ENCODE measurements around the gene NCKIPSD. TPM values are rescaled to one million over a fixed set of nuclear protein-coding genes. Genes with fewer than 3 reads are reported as not detected.

NCKIPSD gene
- total and polyA plus RNA-seq, 4 donors: 9.0 to 22.0 (median 11.6) TPM

DNA sequence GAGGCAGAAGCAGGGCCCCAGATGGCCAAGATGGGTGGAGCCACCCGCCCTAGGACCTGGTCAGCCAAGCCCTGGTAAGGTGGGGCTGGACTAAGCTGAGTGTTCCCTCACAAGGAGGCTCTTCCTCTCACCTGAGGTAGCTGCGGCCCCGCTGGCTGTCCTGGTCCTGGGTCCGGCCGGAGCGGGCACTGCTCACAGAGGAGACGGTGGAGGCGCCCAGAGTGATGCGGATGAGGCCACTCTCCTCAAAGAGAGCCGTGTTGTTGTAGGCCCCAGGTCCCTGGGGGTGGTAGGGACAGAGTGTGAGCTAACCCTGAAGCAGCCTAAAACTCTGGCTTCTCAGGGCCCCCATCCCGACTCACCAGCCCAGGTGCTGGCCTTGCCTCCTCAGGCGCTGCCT is 43.1 kb downstream of the NCKIPSD start:
- no peak for DNase-seq
- TF ChIP-seq, protein P1, sequence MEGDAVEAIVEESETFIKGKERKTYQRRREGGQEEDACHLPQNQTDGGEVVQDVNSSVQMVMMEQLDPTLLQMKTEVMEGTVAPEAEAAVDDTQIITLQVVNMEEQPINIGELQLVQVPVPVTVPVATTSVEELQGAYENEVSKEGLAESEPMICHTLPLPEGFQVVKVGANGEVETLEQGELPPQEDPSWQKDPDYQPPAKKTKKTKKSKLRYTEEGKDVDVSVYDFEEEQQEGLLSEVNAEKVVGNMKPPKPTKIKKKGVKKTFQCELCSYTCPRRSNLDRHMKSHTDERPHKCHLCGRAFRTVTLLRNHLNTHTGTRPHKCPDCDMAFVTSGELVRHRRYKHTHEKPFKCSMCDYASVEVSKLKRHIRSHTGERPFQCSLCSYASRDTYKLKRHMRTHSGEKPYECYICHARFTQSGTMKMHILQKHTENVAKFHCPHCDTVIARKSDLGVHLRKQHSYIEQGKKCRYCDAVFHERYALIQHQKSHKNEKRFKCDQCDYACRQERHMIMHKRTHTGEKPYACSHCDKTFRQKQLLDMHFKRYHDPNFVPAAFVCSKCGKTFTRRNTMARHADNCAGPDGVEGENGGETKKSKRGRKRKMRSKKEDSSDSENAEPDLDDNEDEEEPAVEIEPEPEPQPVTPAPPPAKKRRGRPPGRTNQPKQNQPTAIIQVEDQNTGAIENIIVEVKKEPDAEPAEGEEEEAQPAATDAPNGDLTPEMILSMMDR (IDR thresholded peaks at IDR 0.05; ENCODE audit: control extremely low read depth, extremely low read depth): no peak

DNA sequence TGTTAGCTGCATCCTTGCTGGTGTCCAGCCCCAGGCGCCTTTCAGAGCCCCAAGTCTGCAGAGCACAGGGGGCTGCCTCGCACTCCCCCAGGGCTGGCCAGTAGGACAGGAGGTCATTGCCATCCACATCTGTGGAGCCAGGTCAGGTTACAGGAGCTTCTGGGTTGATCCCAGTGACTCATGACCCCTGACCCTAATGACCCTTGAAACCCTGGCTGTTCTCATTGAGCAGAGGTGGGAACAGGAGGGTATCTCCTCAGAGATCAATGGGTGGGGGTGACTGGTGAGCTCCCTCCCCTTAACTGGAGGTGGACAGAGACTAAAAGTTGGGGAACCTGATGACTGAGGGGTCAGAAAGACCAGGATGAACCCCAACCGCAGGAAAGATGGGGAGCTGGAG is 44.3 kb downstream of the NCKIPSD start:
- 94 to 100% methylated on average over 3 of the region's 3 CpGs for WGBS, 2 donors
- DNase-seq (no peak), ATAC-seq (ENCODE audit: insufficient read depth, low FRiP score) (no peak)
- H3K36me3 ChIP-seq (ENCODE audit: control insufficient read depth in 4 of 4, insufficient read depth in 4 of 4, low read length in 4 of 4): no peaks in the 10 kb centered on the region
- no peak overlapping the region for H3K9ac ChIP-seq (ENCODE audit: insufficient read depth in 1 of 2, low read length in 2 of 2)
- no peaks in the 10 kb centered on the region for H3K9me3 ChIP-seq (ENCODE audit: control insufficient read depth in 4 of 4, insufficient read depth in 3 of 4, low read length in 3 of 4)
- H3K27me3 ChIP-seq (ENCODE audit: control insufficient read depth in 3 of 3, insufficient read depth in 3 of 3, low read length in 2 of 3): no peaks in the 10 kb centered on the region
- no peak overlapping the region for H3K27ac ChIP-seq (ENCODE audit: low read depth in 1 of 2, low read length in 1 of 2)
- no peak overlapping the region for H3K4me3 ChIP-seq
- TF ChIP-seq, protein P1 (IDR thresholded peaks at IDR 0.05; ENCODE audit: control extremely low read depth, extremely low read depth): no peak
- peaks cover 0 to 7% (median 0%) of the 10 kb centered on the region in 5 donors for H3K4me1 ChIP-seq (ENCODE audit: control insufficient read depth in 5 of 5, insufficient read depth in 5 of 5, low read length in 5 of 5)

More for the DNA sequence above, 43.1 kb downstream of the NCKIPSD start:
- Histone ChIP-seq H3K27ac (ENCODE audit: low read depth in 1 of 2, low read length in 1 of 2) (no peak overlapping the region), H3K27me3 (ENCODE audit: control insufficient read depth in 3 of 3, insufficient read depth in 3 of 3, low read length in 2 of 3) (no peaks in the 10 kb centered on the region), H3K9me3 (ENCODE audit: control insufficient read depth in 4 of 4, insufficient read depth in 3 of 4, low read length in 3 of 4) (no peaks in the 10 kb centered on the region), H3K36me3 (ENCODE audit: control insufficient read depth in 4 of 4, insufficient read depth in 4 of 4, low read length in 4 of 4) (no peaks in the 10 kb centered on the region), H3K4me1 (ENCODE audit: control insufficient read depth in 5 of 5, insufficient read depth in 5 of 5, low read length in 5 of 5) (peaks cover 0 to 3% (median 0%) of the 10 kb centered on the region in 5 donors), H3K9ac (ENCODE audit: insufficient read depth in 1 of 2, low read length in 2 of 2) (no peak overlapping the region), H3K4me3 (no peak overlapping the region)
- WGBS, 2 donors: 94 to 97% methylated on average over 12 of the region's 12 CpGs
- no peak for ATAC-seq (ENCODE audit: insufficient read depth, low FRiP score)

DNA sequence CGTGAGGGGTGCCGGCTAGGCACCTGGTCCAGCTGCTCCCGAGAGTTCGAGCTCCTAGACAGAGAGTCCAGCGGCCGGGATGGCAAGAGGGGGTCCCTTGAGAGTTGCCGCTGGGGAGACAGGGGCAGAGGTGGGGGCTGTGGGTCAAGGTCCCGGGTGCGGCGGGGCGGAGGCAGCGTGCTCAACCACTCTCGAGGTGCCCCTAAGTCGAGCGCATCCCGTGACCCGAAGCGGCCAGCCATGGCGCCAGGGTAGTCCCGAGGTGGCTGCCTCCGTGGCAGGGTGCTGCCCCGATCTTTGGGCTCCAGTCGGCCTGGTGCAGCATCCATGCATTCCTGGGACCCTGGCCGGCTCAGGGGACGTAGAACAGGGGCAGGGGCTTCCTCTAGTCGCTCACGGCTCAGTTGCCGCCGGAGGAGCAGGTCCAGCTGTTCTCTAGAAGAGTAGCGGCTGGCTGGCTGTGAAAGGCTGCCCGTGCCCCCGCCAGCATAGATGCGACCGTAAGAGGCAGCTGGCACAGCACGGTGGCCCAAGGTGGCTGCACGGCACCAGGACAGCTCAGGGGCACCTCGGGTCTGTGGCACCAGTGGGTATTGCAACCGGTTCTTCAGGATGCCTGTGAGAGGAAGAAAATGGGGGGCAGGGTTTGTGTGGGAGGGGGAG is 45.6 kb downstream of the NCKIPSD start:
- Histone ChIP-seq H3K27me3 (ENCODE audit: control insufficient read depth in 3 of 3, insufficient read depth in 3 of 3, low read length in 2 of 3) (no peaks in the 10 kb centered on the region), H3K9me3 (ENCODE audit: control insufficient read depth in 4 of 4, insufficient read depth in 3 of 4, low read length in 3 of 4) (no peaks in the 10 kb centered on the region), H3K4me1 (ENCODE audit: control insufficient read depth in 5 of 5, insufficient read depth in 5 of 5, low read length in 5 of 5) (peaks cover 0 to 16% (median 0%) of the 10 kb centered on the region in 5 donors), H3K36me3 (ENCODE audit: control insufficient read depth in 4 of 4, insufficient read depth in 4 of 4, low read length in 4 of 4) (no peaks in the 10 kb centered on the region), H3K9ac (ENCODE audit: insufficient read depth in 1 of 2, low read length in 2 of 2) (no peak overlapping the region), H3K27ac (ENCODE audit: low read depth in 1 of 2, low read length in 1 of 2) (no peak overlapping the region), H3K4me3 (no peak overlapping the region)
- DNase-seq (no peak), ATAC-seq (ENCODE audit: insufficient read depth, low FRiP score) (no peak)
- 87 to 91% methylated on average over 36 to 38 of the region's 38 CpGs for whole genome bisulfite sequencing, 2 donors
- TF ChIP-seq, protein P1 (IDR thresholded peaks at IDR 0.05; ENCODE audit: control extremely low read depth, extremely low read depth): no peak
